ENCODE data around the gene HOXA4. TPM values are rescaled to one million over a fixed set of nuclear protein-coding genes. Genes with fewer than 3 reads are reported as not detected.

Gene HOXA4
- polyA plus RNA-seq (2013, experiment 1 of 2) = not detected
- polyA plus RNA-seq (2013, experiment 2 of 2) = not detected

GRCh38 chr7:27130540-27131389 lies at the start of gene HOXA4:
HOXA4 (minus strand) TSS chr7:27130757; CDS start chr7:27130733, 24 bp downstream.
- Histone ChIP-seq H2BK15ac (replicated peaks; ENCODE audit: low read depth) (no peak within 1 kb of the TSS), H3K4ac (ENCODE audit: low read depth, low read length) (no peak within 1 kb of the TSS), H4K5ac (ENCODE audit: low read length) (no peak within 1 kb of the TSS), H3K27me3 (ENCODE audit: insufficient read depth, low read length, poor library complexity) (peaks cover 89% of the 10 kb centered on the region), H3K36me3 (ENCODE audit: control insufficient read depth, insufficient read depth, low read length) (no peaks in the 10 kb centered on the region), H3K9ac (ENCODE audit: low read length) (peak within 1 kb of the TSS; percentile 41), H2AK5ac (ENCODE audit: low read length) (no peak within 1 kb of the TSS), H3K56ac (ENCODE audit: low read length) (peak within 1 kb of the TSS; percentile 73), H3K4me3 (ENCODE audit: low read length) (peak within 1 kb of the TSS; percentile 51), H2BK5ac (ENCODE audit: low read length) (no peak within 1 kb of the TSS), H3K23ac (ENCODE audit: low read length) (no peak within 1 kb of the TSS), H3K4me2 (ENCODE audit: low read length) (peak within 1 kb of the TSS; percentile 89), H3K79me1 (ENCODE audit: low read length) (no peaks in the 10 kb centered on the region), H2BK120ac (ENCODE audit: low read depth, low read length) (no peak within 1 kb of the TSS), H3K27ac (ENCODE audit: low read depth, low read length) (no peak within 1 kb of the TSS), H4K8ac (ENCODE audit: low read depth, low read length) (no peak within 1 kb of the TSS), H3K4me1 (ENCODE audit: control insufficient read depth, low read depth, low read length) (no peaks in the 10 kb centered on the region), H3K79me2 (ENCODE audit: control insufficient read depth, insufficient read depth, low read length) (no peaks in the 10 kb centered on the region), H3K18ac (ENCODE audit: low read length) (no peak within 1 kb of the TSS)
- peak; percentile 86 for DNase-seq
- no CpG with 5 or more reads among the region's 67 CpGs for WGBS (ENCODE audit: extremely low coverage, insufficient coverage, low lambda C conversion rate)

GRCh38 chr7:27179503-27180430 lies 49.2 kb upstream of the HOXA4 start:
- H2BK5ac ChIP-seq (ENCODE audit: low read length) = no peak overlapping the region
- no peak overlapping the region for H4K8ac ChIP-seq (ENCODE audit: low read depth, low read length)
- WGBS (ENCODE audit: extremely low coverage, insufficient coverage, low lambda C conversion rate) = no CpG with 5 or more reads among the region's 56 CpGs
- no peaks in the 10 kb centered on the region for H3K79me2 ChIP-seq (ENCODE audit: control insufficient read depth, insufficient read depth, low read length)
- peaks cover 89% of the 10 kb centered on the region for H3K27me3 ChIP-seq (ENCODE audit: insufficient read depth, low read length, poor library complexity)
- no peak overlapping the region for H3K4ac ChIP-seq (ENCODE audit: low read depth, low read length)
- no peak overlapping the region for H2BK120ac ChIP-seq (ENCODE audit: low read depth, low read length)
- H3K79me1 ChIP-seq (ENCODE audit: low read length) = no peaks in the 10 kb centered on the region
- DNase-seq = peak; percentile 83
- no peaks in the 10 kb centered on the region for H3K4me1 ChIP-seq (ENCODE audit: control insufficient read depth, low read depth, low read length)
- H3K18ac ChIP-seq (ENCODE audit: low read length) = no peak overlapping the region
- no peak overlapping the region for H2BK15ac ChIP-seq (replicated peaks; ENCODE audit: low read depth)
- peak overlapping the region; percentile 6 for H3K56ac ChIP-seq (ENCODE audit: low read length)
- no peak overlapping the region for H3K23ac ChIP-seq (ENCODE audit: low read length)
- no peaks in the 10 kb centered on the region for H3K36me3 ChIP-seq (ENCODE audit: control insufficient read depth, insufficient read depth, low read length)
- no peak overlapping the region for H2AK5ac ChIP-seq (ENCODE audit: low read length)
- H3K4me3 ChIP-seq (ENCODE audit: low read length) = no peak overlapping the region
- H3K27ac ChIP-seq (ENCODE audit: low read depth, low read length) = no peak overlapping the region
- no peak overlapping the region for H4K5ac ChIP-seq (ENCODE audit: low read length)
- H3K4me2 ChIP-seq (ENCODE audit: low read length) = peak overlapping the region; percentile 58
- no peak overlapping the region for H3K9ac ChIP-seq (ENCODE audit: low read length)

- no peak overlapping the region for H2AK5ac ChIP-seq (ENCODE audit: low read length)
- H3K4me2 ChIP-seq (ENCODE audit: low read length) = no peak overlapping the region
- H3K4me3 ChIP-seq (ENCODE audit: low read length) = no peak overlapping the region
- no peaks in the 10 kb centered on the region for H3K36me3 ChIP-seq (ENCODE audit: control insufficient read depth, insufficient read depth, low read length)
- no peak overlapping the region for H4K8ac ChIP-seq (ENCODE audit: low read depth, low read length)
- H3K18ac ChIP-seq (ENCODE audit: low read length) = no peak overlapping the region
- no peak overlapping the region for H2BK5ac ChIP-seq (ENCODE audit: low read length)
- no peak overlapping the region for H3K56ac ChIP-seq (ENCODE audit: low read length)
- no peak overlapping the region for H2BK120ac ChIP-seq (ENCODE audit: low read depth, low read length)
- H3K9ac ChIP-seq (ENCODE audit: low read length) = no peak overlapping the region
- no peaks in the 10 kb centered on the region for H3K79me1 ChIP-seq (ENCODE audit: low read length)
- WGBS (ENCODE audit: extremely low coverage, insufficient coverage, low lambda C conversion rate) = no CpG with 5 or more reads among the region's 14 CpGs
- no peak overlapping the region for H4K5ac ChIP-seq (ENCODE audit: low read length)
- no peak for DNase-seq
- H3K23ac ChIP-seq (ENCODE audit: low read length) = no peak overlapping the region
- no peak overlapping the region for H2BK15ac ChIP-seq (replicated peaks; ENCODE audit: low read depth)
- H3K27ac ChIP-seq (ENCODE audit: low read depth, low read length) = no peak overlapping the region
- no peak overlapping the region for H3K4ac ChIP-seq (ENCODE audit: low read depth, low read length)
- peaks cover 91% of the 10 kb centered on the region for H3K27me3 ChIP-seq (ENCODE audit: insufficient read depth, low read length, poor library complexity)
- H3K4me1 ChIP-seq (ENCODE audit: control insufficient read depth, low read depth, low read length) = no peaks in the 10 kb centered on the region
- H3K79me2 ChIP-seq (ENCODE audit: control insufficient read depth, insufficient read depth, low read length) = no peaks in the 10 kb centered on the region
These were observed 48.5 kb upstream of the HOXA4 start for GRCh38 chr7:27179030-27179429.

- H3K36me3 ChIP-seq (ENCODE audit: control insufficient read depth, insufficient read depth, low read length) = no peaks in the 10 kb centered on the region
- H3K18ac ChIP-seq (ENCODE audit: low read length) = no peak overlapping the region
- H2AK5ac ChIP-seq (ENCODE audit: low read length) = no peak overlapping the region
- H3K56ac ChIP-seq (ENCODE audit: low read length) = no peak overlapping the region
- DNase-seq = no peak
- no peak overlapping the region for H4K5ac ChIP-seq (ENCODE audit: low read length)
- WGBS (ENCODE audit: extremely low coverage, insufficient coverage, low lambda C conversion rate) = no CpG with 5 or more reads among the region's 6 CpGs
- H2BK5ac ChIP-seq (ENCODE audit: low read length) = no peak overlapping the region
- H3K79me1 ChIP-seq (ENCODE audit: low read length) = no peaks in the 10 kb centered on the region
- H3K27me3 ChIP-seq (ENCODE audit: insufficient read depth, low read length, poor library complexity) = peaks cover 92% of the 10 kb centered on the region
- no peak overlapping the region for H3K27ac ChIP-seq (ENCODE audit: low read depth, low read length)
- H3K4me3 ChIP-seq (ENCODE audit: low read length) = no peak overlapping the region
- H3K4me2 ChIP-seq (ENCODE audit: low read length) = no peak overlapping the region
- no peak overlapping the region for H3K9ac ChIP-seq (ENCODE audit: low read length)
- H2BK15ac ChIP-seq (replicated peaks; ENCODE audit: low read depth) = no peak overlapping the region
- no peaks in the 10 kb centered on the region for H3K79me2 ChIP-seq (ENCODE audit: control insufficient read depth, insufficient read depth, low read length)
- H3K23ac ChIP-seq (ENCODE audit: low read length) = no peak overlapping the region
- H2BK120ac ChIP-seq (ENCODE audit: low read depth, low read length) = no peak overlapping the region
- H3K4me1 ChIP-seq (ENCODE audit: control insufficient read depth, low read depth, low read length) = no peaks in the 10 kb centered on the region
- H4K8ac ChIP-seq (ENCODE audit: low read depth, low read length) = no peak overlapping the region
- no peak overlapping the region for H3K4ac ChIP-seq (ENCODE audit: low read depth, low read length)
These were observed 47.8 kb upstream of the HOXA4 start for GRCh38 chr7:27178366-27178765.

- no peak for DNase-seq
- H2BK15ac ChIP-seq (replicated peaks; ENCODE audit: low read depth) = no peak overlapping the region
- WGBS (ENCODE audit: extremely low coverage, insufficient coverage, low lambda C conversion rate) = no CpG with 5 or more reads among the region's 5 CpGs
- H3K27ac ChIP-seq (ENCODE audit: low read depth, low read length) = no peak overlapping the region
- no peak overlapping the region for H3K23ac ChIP-seq (ENCODE audit: low read length)
- H3K9ac ChIP-seq (ENCODE audit: low read length) = no peak overlapping the region
- H2BK120ac ChIP-seq (ENCODE audit: low read depth, low read length) = no peak overlapping the region
- H2BK5ac ChIP-seq (ENCODE audit: low read length) = no peak overlapping the region
- peaks cover 93% of the 10 kb centered on the region for H3K27me3 ChIP-seq (ENCODE audit: insufficient read depth, low read length, poor library complexity)
- no peak overlapping the region for H2AK5ac ChIP-seq (ENCODE audit: low read length)
- no peaks in the 10 kb centered on the region for H3K36me3 ChIP-seq (ENCODE audit: control insufficient read depth, insufficient read depth, low read length)
- no peak overlapping the region for H4K5ac ChIP-seq (ENCODE audit: low read length)
- H3K18ac ChIP-seq (ENCODE audit: low read length) = no peak overlapping the region
- H3K4me3 ChIP-seq (ENCODE audit: low read length) = no peak overlapping the region
- no peak overlapping the region for H3K56ac ChIP-seq (ENCODE audit: low read length)
- H3K79me2 ChIP-seq (ENCODE audit: control insufficient read depth, insufficient read depth, low read length) = no peaks in the 10 kb centered on the region
- H3K79me1 ChIP-seq (ENCODE audit: low read length) = no peaks in the 10 kb centered on the region
- H4K8ac ChIP-seq (ENCODE audit: low read depth, low read length) = no peak overlapping the region
- no peak overlapping the region for H3K4me2 ChIP-seq (ENCODE audit: low read length)
- H3K4me1 ChIP-seq (ENCODE audit: control insufficient read depth, low read depth, low read length) = no peaks in the 10 kb centered on the region
- H3K4ac ChIP-seq (ENCODE audit: low read depth, low read length) = no peak overlapping the region
These were observed 47.3 kb upstream of the HOXA4 start for GRCh38 chr7:27177795-27178320.

Measured in mesendoderm (in vitro differentiated cells).